Ectodermal cell (in vitro differentiated cells): Measurements from ENCODE around the gene PTRHD1.

Experiments
- H3K27ac ChIP-seq: 2 replicates; pipeline ENCODE4 v1.7.0; 2013; ENCODE audit warnings: mild to moderate bottlenecking, low read depth, low read length; ENCODE audit not compliant: insufficient read depth, poor library complexity, severe bottlenecking
- H3K27me3 ChIP-seq: 2 replicates; pipeline ENCODE4 v1.7.0; 2013; ENCODE audit warnings: mild to moderate bottlenecking, low read length; ENCODE audit not compliant: insufficient read depth, control insufficient read depth, poor library complexity, severe bottlenecking
- H3K36me3 ChIP-seq: one replicate; pipeline ENCODE4 v1.7.0; 2013; ENCODE audit warnings: low read length; ENCODE audit not compliant: control insufficient read depth, insufficient read depth
- H3K4me1 ChIP-seq: one replicate; pipeline ENCODE4 v1.7.0; 2013; ENCODE audit warnings: low read length; ENCODE audit not compliant: control insufficient read depth, insufficient read depth
- H3K4me3 ChIP-seq: 2 replicates; pipeline ENCODE4 v1.7.0; 2013; ENCODE audit warnings: low read depth, low read length, control low read depth; ENCODE audit not compliant: insufficient read depth
- H3K9me3 ChIP-seq: 2 replicates; pipeline ENCODE4 v1.7.0; 2013; ENCODE audit warnings: mild to moderate bottlenecking, low read length, moderate library complexity; ENCODE audit not compliant: control insufficient read depth
- WGBS, 2 experiments: methylation state at CpG; one replicate each; pipeline ENCODE4 v1.1.7; 2013; ENCODE audit warnings: missing lambda C conversion rate in 2 of 2; 5-methylcytosine and 5-hydroxymethylcytosine counted together

Gene PTRHD1

DNA sequence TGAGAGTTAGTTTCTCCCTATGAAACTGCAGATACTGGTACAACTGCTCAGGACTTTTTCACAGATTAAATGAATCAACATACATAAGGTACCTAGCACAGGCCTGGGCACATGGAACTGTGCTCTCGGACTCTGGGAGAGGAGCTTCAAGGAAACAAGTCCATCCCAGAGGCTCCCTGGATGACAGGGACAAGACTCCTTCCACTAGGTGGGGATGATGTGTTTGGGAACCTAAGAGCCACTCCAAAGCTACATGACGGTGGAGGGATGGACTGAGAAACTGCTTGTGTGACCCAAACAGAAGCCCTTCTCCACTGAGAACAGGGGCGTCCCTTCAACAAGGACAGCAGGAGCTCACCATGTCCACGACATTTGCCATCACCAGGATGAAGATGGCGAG is 37.2 kb upstream of the PTRHD1 start:
- peaks cover 6% of the 10 kb centered on the region for H3K36me3 ChIP-seq
- H3K27me3 ChIP-seq, result no peaks in the 10 kb centered on the region
- H3K9me3 ChIP-seq, result no peaks in the 10 kb centered on the region
- H3K4me3 ChIP-seq, result no peak overlapping the region
- no peak overlapping the region for H3K27ac ChIP-seq
- H3K4me1 ChIP-seq, result peaks cover 21% of the 10 kb centered on the region
- WGBS, 2 experiments, result 91% methylated on average over 5 of the region's 5 CpGs

DNA sequence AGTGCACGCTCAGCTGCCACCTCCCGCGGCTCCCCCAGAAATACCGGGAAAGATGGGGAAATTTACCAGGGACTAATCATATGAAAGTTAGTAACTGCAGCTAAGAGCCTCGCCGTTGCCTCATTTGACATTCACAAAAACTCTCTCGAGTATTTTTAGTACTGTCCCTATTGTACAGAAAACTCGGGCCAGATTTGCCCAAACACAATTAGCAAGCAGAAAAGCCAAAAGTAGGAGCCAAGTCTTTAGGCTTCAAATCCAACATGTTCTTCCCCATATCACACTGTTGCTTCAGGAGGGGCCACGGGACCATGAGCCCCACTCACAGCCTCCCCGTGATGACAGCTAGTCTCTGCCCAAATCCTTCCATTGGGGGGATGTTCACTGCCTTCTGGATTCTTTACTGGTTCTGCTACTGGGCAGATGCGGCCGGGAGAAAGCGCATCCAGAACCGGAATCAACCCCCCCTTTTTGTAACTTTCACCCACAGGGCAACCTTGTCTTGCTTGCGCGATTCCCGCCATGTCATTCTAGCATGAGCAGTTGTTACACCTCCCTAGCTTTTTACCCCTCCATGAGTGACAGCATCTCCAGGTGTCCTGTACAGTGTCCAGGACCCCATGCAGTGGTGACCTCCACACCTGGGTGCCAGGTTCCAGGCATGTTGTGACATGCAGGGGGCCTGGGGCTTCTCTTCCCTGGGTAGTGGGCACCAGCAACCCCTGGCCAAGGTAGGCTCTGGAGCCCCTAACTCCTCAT is 35.2 kb upstream of the PTRHD1 start:
- 92 to 93% methylated on average over 17 of the region's 17 CpGs for WGBS, 2 experiments
- H3K27me3 ChIP-seq, result no peaks in the 10 kb centered on the region

DNA sequence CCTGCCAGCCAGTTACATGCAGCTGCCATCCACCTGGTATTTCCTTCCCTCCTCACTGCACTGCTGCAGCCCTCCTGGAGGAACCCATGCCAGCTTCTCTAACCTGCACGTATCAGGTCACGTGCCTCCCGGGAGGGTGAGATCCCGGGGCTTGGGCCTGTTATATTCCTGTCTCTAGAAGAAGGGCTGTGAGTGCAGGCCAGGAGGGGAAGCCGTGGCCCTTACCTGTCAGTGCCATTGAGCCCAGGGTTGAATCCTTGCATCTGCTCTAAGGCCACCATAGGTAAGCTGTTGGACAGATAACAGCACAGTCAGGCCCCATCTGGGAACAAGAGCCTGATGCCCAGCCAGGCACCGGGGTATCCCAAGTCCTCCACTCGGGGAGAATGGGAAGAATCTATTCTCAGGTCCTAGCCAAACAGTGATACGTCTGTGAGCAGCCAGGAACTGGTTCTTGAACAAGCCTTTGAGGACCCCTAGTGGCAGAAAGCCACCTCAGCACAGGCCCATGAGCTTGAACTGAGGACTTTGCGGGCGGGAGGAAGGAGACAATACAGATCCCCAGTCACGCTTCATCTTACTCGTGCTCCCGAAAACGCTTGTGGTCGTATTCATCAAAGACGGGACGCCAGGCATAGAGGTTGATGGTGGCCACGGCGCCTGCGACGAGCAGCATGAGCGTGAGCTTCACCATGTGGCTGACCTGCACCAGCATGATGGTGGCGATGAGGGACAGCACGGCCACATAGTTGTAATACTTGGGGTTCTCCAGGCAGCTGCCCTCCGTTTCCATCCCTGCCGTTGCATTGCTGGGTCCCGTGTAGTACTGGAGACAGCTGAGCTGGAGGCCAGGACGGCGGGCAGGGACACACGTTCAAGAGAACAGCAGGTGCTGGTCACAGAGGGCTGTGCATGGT is 34.4 kb upstream of the PTRHD1 start:
- no peak overlapping the region for H3K27ac ChIP-seq
- no peak overlapping the region for H3K4me3 ChIP-seq
- no peaks in the 10 kb centered on the region for H3K27me3 ChIP-seq
- WGBS, 2 experiments, result 54% methylated on average over 30 of the region's 30 CpGs
- H3K9me3 ChIP-seq, result no peaks in the 10 kb centered on the region
- H3K4me1 ChIP-seq, result peaks cover 14% of the 10 kb centered on the region
- peaks cover 4% of the 10 kb centered on the region for H3K36me3 ChIP-seq

More for the DNA sequence above, 35.2 kb upstream of the PTRHD1 start:
- H3K4me1 ChIP-seq, result peaks cover 21% of the 10 kb centered on the region
- H3K27ac ChIP-seq, result no peak overlapping the region
- no peak overlapping the region for H3K4me3 ChIP-seq
- H3K9me3 ChIP-seq, result no peaks in the 10 kb centered on the region
- peaks cover under 1% of the 10 kb centered on the region for H3K36me3 ChIP-seq

DNA sequence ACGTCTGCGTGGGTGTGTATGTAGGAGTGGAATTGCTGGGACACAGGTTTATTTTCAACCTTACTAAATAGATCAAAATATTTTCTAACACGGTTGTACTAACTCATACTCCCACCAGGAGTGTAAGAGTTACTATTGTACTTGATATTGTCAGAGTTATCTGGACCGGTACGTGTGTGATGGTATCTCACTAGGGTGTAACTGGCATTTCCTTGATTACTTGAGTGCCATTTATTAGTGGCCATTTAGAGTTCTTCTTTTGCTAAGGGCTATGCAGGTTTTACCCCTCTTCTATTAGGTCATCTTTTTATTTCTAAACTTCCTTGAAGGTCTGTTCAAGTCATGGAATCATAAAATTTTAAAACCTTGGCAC is 33.6 kb upstream of the PTRHD1 start:
- 98 to 100% methylated on average over 2 to 3 of the region's 5 CpGs for WGBS, 2 experiments
- peaks cover 10% of the 10 kb centered on the region for H3K4me1 ChIP-seq
- H3K4me3 ChIP-seq, result no peak overlapping the region
- peaks cover 4% of the 10 kb centered on the region for H3K36me3 ChIP-seq
- no peak overlapping the region for H3K27ac ChIP-seq
- H3K9me3 ChIP-seq, result no peaks in the 10 kb centered on the region
- H3K27me3 ChIP-seq, result no peaks in the 10 kb centered on the region

DNA sequence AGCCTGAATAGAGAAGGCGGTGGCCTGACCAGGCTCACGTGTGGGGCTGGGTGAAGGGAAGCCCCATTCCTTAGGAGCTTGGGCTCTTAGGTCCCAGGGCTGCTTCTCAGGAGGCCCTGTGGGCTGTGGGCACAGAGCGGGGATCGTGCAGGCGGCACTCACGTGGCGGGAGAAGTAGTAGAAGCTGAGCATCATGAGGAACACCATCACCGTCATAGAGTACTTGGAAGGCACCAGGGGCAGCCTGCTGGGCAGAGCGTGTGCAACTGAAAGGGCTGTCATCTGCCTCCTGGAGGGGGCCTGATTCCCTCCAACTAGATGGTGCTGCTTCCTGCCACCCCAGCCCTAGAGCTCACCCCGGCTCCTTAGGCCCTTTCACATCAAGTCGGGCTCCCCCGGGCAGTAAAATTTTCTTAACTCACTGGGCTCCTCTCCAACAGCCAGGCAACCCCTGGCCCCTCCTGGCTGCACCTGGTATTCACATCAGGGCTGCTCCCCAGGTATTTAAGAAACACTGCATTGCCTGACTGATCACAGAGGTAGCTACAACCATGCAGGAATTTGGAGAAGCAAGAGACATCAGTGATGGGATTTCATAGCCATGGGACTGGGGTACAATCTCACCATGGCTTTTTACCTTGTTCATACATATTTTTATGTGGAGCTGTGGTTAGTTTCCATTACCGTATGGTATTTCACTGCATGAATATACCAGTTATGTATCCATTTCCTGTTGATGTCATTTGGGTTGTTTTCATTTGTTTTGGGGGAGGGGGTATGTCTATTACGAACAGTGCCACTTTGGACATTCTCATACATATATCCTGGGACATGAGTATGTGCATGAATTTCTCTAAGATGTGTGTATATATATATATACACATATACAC is 32.9 kb upstream of the PTRHD1 start:
- peaks cover 4% of the 10 kb centered on the region for H3K36me3 ChIP-seq
- no peaks in the 10 kb centered on the region for H3K27me3 ChIP-seq
- 91% methylated on average over 12 to 14 of the region's 14 CpGs for WGBS, 2 experiments
- no peak overlapping the region for H3K27ac ChIP-seq
- no peaks in the 10 kb centered on the region for H3K9me3 ChIP-seq
- H3K4me1 ChIP-seq, result peaks cover 13% of the 10 kb centered on the region
- no peak overlapping the region for H3K4me3 ChIP-seq

DNA sequence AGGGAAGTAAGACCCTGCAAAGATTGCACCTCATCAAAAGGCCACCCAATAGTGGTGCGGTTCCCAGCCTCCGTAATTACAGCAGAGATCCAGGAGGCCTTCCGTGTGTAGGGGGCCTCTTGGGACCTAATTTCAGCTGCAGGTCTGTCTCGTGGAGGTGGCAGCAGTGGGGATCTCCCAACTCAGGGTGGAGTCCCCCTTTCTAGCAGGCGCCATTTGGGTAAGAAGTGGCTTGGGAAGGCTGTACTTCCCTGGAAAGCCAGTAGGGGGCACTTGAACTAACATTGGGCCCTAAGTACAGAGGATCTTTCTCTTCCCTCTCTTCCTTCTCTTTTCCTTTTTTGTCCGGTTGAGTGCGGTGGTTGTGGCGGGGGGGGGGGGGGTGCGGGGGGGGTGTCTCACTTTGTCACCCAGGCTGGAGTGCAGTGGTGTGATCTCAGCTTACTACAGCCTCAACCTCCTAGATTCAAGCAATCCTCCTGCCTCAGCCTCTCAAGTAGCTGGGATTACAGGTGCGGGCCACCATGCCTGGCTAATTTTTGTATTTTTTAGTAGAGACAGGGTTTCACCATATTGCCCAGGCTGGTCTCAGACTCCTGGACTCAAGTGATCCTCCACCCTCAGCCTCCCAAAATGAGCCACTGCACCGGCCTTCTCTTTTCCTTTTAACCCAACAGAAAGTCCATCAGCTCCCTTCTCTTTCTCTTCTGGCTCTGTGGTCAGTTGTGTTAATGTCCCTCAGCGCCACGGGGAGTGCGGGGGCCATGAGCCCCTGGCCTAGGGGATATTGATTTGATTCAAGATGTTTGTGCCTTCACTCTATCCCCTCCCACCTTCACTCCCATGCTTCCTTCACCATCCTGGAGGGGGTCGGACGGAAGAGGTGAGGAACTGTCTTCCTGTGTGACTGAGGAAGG is 32.0 kb upstream of the PTRHD1 start:
- 97% methylated on average over 12 to 15 of the region's 16 CpGs for WGBS, 2 experiments
- Histone ChIP-seq H3K36me3 (peaks cover 8% of the 10 kb centered on the region), H3K27ac (no peak overlapping the region), H3K27me3 (no peaks in the 10 kb centered on the region), H3K9me3 (no peaks in the 10 kb centered on the region), H3K4me3 (no peak overlapping the region), H3K4me1 (peaks cover 18% of the 10 kb centered on the region)

DNA sequence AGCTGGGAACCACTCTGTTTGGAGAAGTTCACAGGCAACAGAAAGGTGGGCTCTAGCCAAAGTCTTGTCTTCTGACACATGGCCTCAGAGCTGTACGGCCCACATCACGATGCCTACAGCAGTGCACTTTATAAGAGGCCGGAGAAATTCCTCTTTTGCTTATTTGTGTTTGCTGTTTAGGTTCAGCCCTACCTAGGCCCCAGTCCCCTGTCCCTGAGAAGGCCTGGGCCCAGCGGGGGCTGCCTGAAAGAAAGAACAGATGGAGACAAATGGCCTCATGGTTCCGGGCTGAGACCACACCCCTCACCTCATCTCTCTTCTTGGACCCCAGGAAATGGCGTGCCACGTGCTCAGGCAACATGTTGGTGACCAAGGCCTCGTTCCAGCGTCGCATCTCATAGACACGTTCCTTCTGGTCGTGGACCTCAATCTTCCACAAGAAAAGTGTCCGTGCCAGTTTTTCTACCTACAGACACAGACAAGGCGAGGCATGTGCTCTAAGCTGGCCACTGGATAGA is 30.9 kb upstream of the PTRHD1 start:
- Histone ChIP-seq H3K36me3 (peaks cover 18% of the 10 kb centered on the region), H3K4me1 (peaks cover 19% of the 10 kb centered on the region), H3K4me3 (no peak overlapping the region), H3K27ac (no peak overlapping the region), H3K9me3 (no peaks in the 10 kb centered on the region), H3K27me3 (no peaks in the 10 kb centered on the region)
- WGBS, 2 experiments, result 94 to 95% methylated on average over 14 of the region's 14 CpGs

DNA sequence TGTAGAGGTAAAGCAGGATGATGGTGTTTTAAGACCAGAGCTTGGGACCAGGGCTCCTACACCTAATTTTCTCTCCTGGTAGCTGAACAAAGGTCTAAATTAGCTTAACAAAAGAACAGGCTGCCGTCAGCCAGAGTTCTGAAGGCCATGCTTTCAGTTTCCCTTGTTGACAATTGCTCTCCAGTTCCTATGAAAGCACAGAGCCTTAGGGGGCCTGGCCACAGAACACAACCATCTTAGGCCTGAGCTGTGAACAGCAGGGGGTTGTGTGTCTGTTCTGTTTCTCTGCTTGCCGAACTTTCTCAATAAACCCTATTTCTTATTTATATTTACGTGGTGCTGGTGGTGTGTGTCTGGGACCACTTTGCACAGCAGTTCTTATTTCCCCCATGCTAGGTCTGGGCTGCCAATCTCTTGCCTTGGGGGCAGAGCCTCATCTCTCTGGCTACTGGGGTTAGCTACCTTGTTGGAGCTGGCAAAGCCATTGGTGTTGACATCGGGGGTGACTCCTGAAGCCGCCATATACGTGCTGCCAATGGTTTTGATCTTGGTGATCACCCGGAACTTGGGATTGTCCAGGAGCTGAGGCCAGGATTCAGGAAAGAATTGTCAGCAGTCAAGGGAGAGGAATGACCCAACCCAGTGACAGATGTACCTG is 29.0 kb upstream of the PTRHD1 start:
- Histone ChIP-seq H3K27me3 (no peaks in the 10 kb centered on the region), H3K4me3 (no peak overlapping the region), H3K27ac (peak overlapping the region; percentile 38), H3K4me1 (peaks cover 19% of the 10 kb centered on the region), H3K36me3 (peaks cover 34% of the 10 kb centered on the region), H3K9me3 (no peaks in the 10 kb centered on the region)
- 51 to 59% methylated on average over 5 to 6 of the region's 7 CpGs for WGBS, 2 experiments
